Measurements from ENCODE around the gene NCLN.

DNA sequence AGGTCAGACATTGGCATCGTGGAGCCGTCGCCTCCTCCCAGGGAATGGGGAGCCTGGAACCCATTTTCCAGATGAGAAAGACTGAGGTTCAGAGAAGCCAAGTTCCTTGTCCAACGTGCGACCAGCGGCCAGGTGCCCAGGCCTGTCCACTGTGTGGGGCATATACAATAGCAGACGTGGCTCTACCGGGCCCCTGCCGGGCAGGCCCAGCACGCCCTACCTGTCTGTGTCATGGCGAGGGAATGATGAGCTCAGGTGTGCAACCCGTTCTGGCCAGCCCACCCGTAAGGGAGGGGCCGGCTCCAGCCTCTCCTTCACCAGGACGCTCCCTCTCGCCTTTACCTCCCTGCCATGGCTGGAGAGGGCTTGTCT is 49.1 kb upstream of the NCLN start:
- no peak for TF ChIP-seq EP300 (IDR thresholded peaks at IDR 0.05; ENCODE audit: low read depth)
- TF ChIP-seq, protein P1, sequence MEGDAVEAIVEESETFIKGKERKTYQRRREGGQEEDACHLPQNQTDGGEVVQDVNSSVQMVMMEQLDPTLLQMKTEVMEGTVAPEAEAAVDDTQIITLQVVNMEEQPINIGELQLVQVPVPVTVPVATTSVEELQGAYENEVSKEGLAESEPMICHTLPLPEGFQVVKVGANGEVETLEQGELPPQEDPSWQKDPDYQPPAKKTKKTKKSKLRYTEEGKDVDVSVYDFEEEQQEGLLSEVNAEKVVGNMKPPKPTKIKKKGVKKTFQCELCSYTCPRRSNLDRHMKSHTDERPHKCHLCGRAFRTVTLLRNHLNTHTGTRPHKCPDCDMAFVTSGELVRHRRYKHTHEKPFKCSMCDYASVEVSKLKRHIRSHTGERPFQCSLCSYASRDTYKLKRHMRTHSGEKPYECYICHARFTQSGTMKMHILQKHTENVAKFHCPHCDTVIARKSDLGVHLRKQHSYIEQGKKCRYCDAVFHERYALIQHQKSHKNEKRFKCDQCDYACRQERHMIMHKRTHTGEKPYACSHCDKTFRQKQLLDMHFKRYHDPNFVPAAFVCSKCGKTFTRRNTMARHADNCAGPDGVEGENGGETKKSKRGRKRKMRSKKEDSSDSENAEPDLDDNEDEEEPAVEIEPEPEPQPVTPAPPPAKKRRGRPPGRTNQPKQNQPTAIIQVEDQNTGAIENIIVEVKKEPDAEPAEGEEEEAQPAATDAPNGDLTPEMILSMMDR (IDR thresholded peaks at IDR 0.05), result no peak
- TF ChIP-seq POLR2A (IDR thresholded peaks at IDR 0.05), result no peak

Measured in transverse colon (tissue), 3 donors.